Stimulated activated CD8-positive, alpha-beta memory T cell treated with anti-CD3 and anti-CD28 coated beads, Interleukin-15, amount 100 ng/mL, for 24 hours (primary cell): ENCODE measurements around the gene MRPL1.
"Not testable (repeated sequence)": the region's sequence is repeated elsewhere in the genome, so short reads cannot be mapped to it uniquely, and the experiment has no call there.

Source experiments
- DNase-seq: peaks from one replicate; pipeline ENCODE4 v3.0.0-alpha.2; 2020; ENCODE audit warnings: low read depth

The MRPL1 gene

DNA sequence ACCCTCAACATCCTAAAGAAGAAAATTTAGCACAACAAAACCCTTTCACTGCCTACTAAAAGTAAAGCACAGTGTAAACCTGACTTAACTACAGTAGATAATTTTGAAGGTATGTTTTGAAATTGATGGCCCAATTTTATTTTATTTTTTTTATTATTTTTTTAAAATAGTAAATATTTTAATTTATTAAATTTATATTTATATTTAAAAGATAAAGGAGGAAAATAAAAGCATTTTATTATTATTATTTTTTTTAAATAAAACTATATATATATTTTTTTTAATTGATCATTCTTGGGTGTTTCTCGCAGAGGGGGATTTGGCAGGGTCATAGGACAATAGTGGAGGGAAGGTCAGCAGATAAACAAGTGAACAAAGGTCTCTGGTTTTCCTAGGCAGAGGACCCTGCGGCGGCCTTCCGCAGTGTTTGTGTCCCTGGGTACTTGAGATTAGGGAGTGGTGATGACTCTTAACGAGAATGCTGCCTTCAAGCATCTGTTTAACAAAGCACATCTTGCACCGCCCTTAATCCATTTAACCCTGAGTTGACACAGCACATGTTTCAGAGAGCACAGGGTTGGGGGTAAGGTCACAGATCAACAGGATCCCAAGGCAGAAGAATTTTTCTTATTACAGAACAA is 120.4 kb downstream of the MRPL1 start:
- not testable (repeated sequence) for DNase-seq

DNA sequence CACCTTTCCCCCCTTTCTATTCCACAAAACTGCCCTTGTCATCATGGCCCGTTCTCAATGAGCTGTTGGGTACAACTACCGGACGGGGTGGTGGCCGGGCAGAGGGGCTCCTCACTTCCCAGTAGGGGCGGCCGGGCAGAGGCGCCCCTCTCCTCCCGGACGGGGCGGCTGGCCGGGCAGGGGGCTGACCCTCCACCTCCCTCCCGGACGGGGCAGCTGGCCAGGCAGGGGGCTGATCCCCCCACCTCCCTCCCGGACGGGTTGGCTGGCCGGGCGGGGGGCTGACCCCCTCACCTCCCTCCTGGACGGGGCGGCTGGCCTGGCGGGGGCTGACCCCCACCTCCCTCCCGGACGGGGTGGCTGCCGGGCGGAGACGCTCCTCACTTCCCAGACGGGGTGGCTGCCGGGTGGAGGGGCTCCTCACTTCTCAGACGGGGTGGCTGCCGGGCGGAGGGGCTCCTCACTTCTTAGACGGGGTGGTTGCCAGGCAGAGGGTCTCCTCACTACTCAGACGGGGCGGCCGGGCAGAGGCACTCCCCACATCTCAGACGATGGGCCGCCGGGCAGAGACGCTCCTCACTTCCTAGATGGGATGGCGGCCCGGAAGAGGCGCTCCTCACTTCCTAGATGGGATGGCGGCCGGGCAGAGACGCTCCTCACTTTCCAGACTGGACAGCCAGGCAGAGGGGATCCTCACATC is 121.1 kb downstream of the MRPL1 start:
- DNase-seq, result not testable (repeated sequence)

DNA sequence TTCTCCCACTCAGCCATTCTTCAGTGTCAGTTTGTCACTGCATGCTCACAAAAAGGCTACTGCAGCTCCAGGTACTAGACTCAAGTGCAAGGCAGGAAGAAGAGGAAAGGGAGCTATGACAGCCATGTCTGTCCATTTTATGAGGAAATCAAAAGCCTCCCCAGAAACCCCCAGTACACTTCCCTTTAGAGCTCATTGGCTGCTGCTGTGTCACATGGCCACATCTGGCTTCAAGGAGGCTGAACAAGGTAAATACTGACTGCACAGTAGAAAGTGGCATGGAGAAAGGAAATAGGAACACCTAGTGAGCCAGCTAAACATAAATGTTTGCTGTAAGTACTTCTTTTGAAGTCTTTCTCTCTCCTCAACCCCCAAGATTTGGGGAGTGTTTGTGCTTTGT is 127.3 kb downstream of the MRPL1 start:
- no peak for DNase-seq

DNA sequence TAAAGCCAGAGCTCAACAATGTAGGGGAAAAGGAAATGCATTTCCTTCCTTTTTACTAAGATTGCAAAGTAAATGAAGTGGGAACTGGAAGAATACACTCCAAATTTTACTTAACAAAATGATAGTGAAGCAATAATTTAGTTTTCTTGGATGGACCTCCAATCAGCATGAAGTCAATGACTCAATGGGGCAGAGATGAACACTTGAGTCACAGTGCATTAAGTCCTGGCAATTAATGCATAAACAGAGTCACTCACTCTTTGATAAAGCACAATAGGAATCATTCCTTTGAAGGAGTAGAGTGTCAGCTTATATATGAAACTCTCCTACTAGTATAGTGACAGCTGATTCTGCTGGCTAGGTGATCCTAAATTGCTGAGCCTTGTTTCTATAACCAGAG is 127.8 kb downstream of the MRPL1 start:
- no peak for DNase-seq

DNA sequence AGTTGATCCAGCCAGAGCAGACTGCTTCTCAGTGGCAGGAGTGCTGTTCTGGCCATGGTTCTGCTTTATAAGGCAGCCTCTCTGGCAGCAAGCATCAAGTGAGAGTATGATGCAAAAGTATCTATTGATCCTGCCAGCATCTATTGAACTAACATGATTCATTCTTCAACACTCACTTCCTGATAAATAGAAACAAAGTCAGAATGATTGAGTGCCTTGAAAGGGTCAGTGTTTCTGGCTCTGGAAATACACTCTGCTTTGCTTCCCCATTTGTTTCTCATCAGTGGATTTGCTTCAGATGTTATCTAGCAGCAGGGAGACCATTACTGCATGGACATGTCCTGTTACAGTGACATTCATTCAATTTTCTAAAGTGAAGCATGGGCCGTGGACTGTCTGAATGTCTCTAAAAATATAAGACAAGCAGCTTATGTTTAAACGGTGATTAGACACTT is 128.3 kb downstream of the MRPL1 start:
- DNase-seq, result no peak

DNA sequence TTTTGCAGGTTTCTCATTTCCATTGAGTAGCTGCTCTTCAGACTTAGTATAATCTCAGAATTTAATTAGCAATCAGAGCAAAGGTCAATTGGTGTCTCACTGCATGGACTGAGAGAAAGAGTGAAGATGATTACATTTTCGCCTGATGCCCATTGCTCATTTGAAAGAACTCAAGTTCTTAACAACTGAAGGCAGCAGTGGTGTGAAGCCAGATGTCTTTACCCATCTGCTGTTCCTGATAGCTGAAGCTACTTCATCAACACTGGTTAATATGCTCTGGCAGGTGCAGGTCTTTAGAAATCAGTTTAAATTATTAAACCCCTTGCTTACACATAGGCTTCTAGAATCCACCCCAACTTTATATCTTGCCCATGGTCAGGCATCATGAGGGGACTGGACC is 130.0 kb downstream of the MRPL1 start:
- no peak for DNase-seq

DNA sequence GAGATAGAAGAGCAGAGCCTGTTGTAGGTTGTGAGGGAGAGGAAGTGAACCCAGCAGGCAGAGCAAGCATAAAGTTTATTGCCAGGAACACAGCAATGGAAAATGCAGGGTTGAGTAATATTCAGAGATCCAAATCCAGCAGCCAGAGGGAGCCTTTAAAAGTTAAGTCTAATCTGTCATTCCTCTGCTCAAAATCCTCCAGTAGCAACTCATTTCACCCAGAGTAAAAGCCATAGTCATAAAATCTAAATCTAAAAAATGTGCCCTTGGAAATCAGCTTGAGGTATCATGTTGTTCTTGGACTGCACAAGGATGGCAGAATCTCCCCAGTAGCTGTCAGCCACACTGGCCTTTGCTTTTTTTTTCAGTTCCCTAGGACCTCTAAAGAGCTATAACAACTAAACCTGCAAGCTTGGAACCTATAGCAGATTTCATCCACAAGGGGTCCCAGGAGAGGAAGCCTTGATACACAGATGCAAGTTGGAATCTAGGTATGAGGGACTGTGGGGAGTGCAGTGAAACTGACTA is 131.6 kb downstream of the MRPL1 start:
- no peak for DNase-seq

DNA sequence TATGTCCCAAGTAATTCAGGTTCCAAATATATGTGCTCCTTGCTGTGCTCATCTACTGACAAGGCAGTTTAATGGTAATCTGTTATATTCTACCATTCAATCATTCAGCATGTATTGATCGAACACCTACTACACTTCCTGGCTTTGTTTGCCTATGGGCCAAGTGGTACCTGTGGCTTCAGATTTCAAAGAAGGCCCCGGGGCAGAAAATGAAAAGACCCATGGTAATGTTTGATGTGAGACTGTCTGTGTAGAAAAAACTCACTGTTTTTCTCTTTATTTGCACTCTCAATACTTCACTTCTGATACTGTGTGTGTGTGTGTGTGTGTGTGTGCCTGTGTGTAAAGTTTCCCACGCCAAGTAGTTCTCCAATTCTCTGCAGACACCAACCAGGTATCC is 133.4 kb downstream of the MRPL1 start:
- no peak for DNase-seq

DNA sequence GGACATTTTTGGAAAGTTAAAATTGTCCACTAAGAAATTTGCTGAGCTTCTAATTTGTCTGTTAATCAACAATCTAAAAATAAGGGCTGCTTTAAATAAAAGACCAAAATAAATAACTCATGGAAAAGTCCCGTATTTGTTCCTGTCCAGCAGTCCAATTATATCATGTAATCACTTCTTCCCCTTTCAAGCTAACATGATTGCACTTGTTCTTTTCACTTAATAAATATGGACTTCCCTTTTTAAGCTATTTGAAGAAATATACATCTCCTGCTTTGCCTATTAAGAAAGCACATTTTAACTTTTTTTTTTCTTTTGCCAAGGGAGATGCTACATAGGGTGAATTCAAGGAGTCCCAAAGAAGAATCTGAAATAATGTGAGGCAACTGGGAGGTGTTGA is 138.9 kb downstream of the MRPL1 start:
- DNase-seq, result no peak

DNA sequence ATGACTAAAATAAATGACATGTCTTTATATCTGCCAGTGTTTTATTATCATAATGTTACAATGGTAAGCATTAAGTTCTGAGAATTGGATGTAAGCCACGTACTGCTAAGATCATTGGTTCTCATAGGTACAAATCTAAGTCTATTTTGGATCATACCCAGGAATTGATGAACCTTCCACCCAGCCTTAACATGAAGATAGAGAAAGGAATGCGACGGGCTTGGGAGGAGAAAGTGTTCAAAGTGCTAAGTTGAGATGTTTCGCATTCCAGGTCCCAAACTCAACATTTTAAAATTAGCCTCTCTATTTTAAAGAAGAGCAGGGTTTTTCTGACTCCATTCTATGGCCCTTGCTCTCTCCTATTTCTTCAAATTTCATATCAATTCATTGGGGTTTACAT is 139.6 kb downstream of the MRPL1 start:
- DNase-seq, result no peak
